ENCODE results near the gene PACSIN1.

Gene PACSIN1

GRCh38 chr6:34457382-34457741 is 8.5 kb upstream of the PACSIN1 start:
- Histone ChIP-seq H3K36me3 (replicated peaks; ENCODE audit: insufficient read depth, low read length) (no peaks in the 10 kb centered on the region), H2AFZ (ENCODE audit: low read length) (no peak overlapping the region), H3K27ac (ENCODE audit: low read length) (no peak overlapping the region), H4K20me1 (ENCODE audit: insufficient read depth, low read length) (no peaks in the 10 kb centered on the region), H3K4me3 (ENCODE audit: low read length) (no peak overlapping the region), H3K4me2 (ENCODE audit: low read depth, low read length) (no peak overlapping the region), H3F3A (ENCODE audit: insufficient read depth, low read length) (no peaks in the 10 kb centered on the region), H3K79me2 (ENCODE audit: low read length) (no peaks in the 10 kb centered on the region), H3K9me2 (replicated peaks; ENCODE audit: insufficient read depth, low read length) (no peaks in the 10 kb centered on the region), H3K9me3 (replicated peaks; ENCODE audit: insufficient read depth, low read length) (no peaks in the 10 kb centered on the region), H3K27me3 (replicated peaks; ENCODE audit: insufficient read depth, low read length) (no peaks in the 10 kb centered on the region), H3K9ac (ENCODE audit: low read length) (no peak overlapping the region), H3K4me1 (ENCODE audit: low read length) (no peaks in the 10 kb centered on the region)
- DNase-seq: no peak
- no peak for TF ChIP-seq EZH2phosphoT487 (IDR thresholded peaks at IDR 0.05; ENCODE audit: low read length)
- TF ChIP-seq CTCF (IDR thresholded peaks at IDR 0.05; ENCODE audit: low read length): no peak
- no peak for TF ChIP-seq EZH2 (optimal IDR thresholded peaks at IDR 0.05; ENCODE audit: low read depth, low read length)

DNA sequence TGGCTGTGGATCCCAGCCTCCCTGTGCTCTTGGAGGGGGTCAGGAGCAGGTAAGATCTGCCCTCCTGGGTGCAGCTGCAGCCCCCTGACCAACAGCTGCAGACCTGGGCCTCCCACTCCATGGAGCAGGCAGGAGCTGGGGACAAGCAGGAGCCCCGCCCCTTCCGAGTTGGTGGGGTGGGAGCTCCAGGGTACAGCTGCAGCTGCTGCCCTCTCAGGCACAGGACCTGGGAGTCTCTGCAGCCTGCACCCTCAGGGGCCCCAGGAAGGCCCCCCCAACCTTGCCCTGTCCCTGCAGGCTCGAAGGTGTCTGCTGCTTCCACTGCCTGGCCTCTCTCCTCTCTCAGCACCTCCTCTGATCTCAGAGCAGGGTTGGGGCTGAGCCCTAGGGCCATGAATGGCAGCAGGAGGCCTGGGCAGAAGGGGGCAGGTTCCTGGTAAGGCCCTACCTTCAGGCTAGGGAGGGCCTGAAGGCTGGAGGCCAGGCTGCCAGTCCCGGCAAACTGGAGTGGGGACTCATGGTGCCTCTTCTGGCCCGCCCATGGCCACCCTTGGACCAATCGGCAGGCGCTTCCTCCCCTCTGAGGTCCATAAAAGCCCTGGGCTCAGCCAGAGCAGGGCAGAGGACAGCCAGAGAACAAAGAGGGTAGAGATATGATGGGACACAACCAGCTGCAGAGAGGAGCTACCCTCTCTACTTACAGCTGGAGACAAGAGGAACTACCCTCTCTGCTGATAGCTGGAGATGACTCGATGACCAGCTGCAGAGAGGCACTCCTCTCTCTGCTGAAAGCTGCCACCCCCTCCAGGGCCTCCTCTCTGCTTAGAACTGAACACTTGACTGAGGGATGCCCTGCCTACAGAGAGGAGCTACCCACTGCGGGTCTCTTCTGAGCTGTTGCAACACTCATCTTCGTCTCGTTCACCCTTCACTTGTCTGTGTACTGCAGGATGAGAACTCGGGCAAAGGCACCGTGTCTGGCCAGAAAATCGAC is 7.8 kb upstream of the PACSIN1 start:
- no peak overlapping the region for H2AFZ ChIP-seq (ENCODE audit: low read length)
- DNase-seq: no peak
- H3K36me3 ChIP-seq (replicated peaks; ENCODE audit: insufficient read depth, low read length): no peaks in the 10 kb centered on the region
- H3K4me1 ChIP-seq (ENCODE audit: low read length): no peaks in the 10 kb centered on the region
- no peaks in the 10 kb centered on the region for H4K20me1 ChIP-seq (ENCODE audit: insufficient read depth, low read length)
- no peaks in the 10 kb centered on the region for H3K79me2 ChIP-seq (ENCODE audit: low read length)
- TF ChIP-seq CTCF (IDR thresholded peaks at IDR 0.05; ENCODE audit: low read length) (no peak), EZH2 (optimal IDR thresholded peaks at IDR 0.05; ENCODE audit: low read depth, low read length) (no peak), EZH2phosphoT487 (IDR thresholded peaks at IDR 0.05; ENCODE audit: low read length) (no peak)
- H3K9me3 ChIP-seq (replicated peaks; ENCODE audit: insufficient read depth, low read length): no peaks in the 10 kb centered on the region
- H3K9me2 ChIP-seq (replicated peaks; ENCODE audit: insufficient read depth, low read length): no peaks in the 10 kb centered on the region
- H3K9ac ChIP-seq (ENCODE audit: low read length): no peak overlapping the region
- H3F3A ChIP-seq (ENCODE audit: insufficient read depth, low read length): no peaks in the 10 kb centered on the region
- H3K4me3 ChIP-seq (ENCODE audit: low read length): no peak overlapping the region
- H3K27me3 ChIP-seq (replicated peaks; ENCODE audit: insufficient read depth, low read length): no peaks in the 10 kb centered on the region
- no peak overlapping the region for H3K4me2 ChIP-seq (ENCODE audit: low read depth, low read length)
- H3K27ac ChIP-seq (ENCODE audit: low read length): no peak overlapping the region

DNA sequence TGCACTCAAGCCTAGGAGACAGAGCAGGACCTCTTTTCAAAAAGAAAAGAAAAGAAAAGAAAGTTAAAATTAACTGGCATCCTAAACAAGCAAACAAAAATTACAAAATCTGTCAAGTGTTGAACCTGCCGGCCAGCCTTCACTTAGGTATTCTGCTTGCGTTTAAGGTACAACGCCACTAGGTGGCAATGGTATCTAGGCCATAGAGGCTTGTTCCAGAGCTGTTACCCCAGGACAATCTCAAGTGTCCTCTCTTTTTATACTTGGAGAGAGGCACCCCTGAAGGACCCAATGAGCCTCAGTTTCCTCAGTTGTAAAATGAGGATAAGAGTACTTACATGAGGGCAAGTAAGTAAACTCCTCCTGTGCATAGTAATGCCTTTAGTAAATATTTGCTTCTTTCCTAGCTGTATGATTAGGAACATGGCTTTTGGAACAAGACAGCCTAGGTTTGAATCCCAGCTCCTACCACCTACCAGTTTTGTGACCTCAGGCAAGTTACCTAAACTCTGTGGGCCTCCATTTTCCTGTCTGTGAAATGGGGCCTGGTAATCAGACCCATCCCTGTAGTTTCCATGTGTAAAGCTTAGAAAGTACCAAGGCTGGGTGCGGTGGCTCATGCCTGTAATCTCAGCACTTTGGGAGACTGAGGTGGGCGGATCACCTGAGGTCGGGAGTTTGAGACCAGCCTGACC is 5.8 kb upstream of the PACSIN1 start:
- peak; percentile 61 for DNase-seq
- peak; percentile 79 for TF ChIP-seq CTCF (IDR thresholded peaks at IDR 0.05; ENCODE audit: low read length)
- TF ChIP-seq EZH2 (optimal IDR thresholded peaks at IDR 0.05; ENCODE audit: low read depth, low read length): no peak
- H3K36me3 ChIP-seq (replicated peaks; ENCODE audit: insufficient read depth, low read length): no peaks in the 10 kb centered on the region
- H2AFZ ChIP-seq (ENCODE audit: low read length): no peak overlapping the region
- H3K9me2 ChIP-seq (replicated peaks; ENCODE audit: insufficient read depth, low read length): no peaks in the 10 kb centered on the region
- H3F3A ChIP-seq (ENCODE audit: insufficient read depth, low read length): no peaks in the 10 kb centered on the region
- H3K4me3 ChIP-seq (ENCODE audit: low read length): no peak overlapping the region
- H3K27ac ChIP-seq (ENCODE audit: low read length): no peak overlapping the region
- no peaks in the 10 kb centered on the region for H3K4me1 ChIP-seq (ENCODE audit: low read length)
- no peak overlapping the region for H3K9ac ChIP-seq (ENCODE audit: low read length)
- no peaks in the 10 kb centered on the region for H3K27me3 ChIP-seq (replicated peaks; ENCODE audit: insufficient read depth, low read length)
- H4K20me1 ChIP-seq (ENCODE audit: insufficient read depth, low read length): no peaks in the 10 kb centered on the region
- H3K79me2 ChIP-seq (ENCODE audit: low read length): no peaks in the 10 kb centered on the region
- no peaks in the 10 kb centered on the region for H3K9me3 ChIP-seq (replicated peaks; ENCODE audit: insufficient read depth, low read length)
- H3K4me2 ChIP-seq (ENCODE audit: low read depth, low read length): no peak overlapping the region
